Measurements from ENCODE around the gene AKR1C1. TPM values are rescaled to one million over a fixed set of nuclear protein-coding genes. Genes with fewer than 3 reads are reported as not detected.
"Not testable (repeated sequence)": the region's sequence is repeated elsewhere in the genome, so short reads cannot be mapped to it uniquely, and the experiment has no call there.

Gene AKR1C1
- total RNA-seq, 1 donor from 2014 or later = 1.3 TPM

DNA sequence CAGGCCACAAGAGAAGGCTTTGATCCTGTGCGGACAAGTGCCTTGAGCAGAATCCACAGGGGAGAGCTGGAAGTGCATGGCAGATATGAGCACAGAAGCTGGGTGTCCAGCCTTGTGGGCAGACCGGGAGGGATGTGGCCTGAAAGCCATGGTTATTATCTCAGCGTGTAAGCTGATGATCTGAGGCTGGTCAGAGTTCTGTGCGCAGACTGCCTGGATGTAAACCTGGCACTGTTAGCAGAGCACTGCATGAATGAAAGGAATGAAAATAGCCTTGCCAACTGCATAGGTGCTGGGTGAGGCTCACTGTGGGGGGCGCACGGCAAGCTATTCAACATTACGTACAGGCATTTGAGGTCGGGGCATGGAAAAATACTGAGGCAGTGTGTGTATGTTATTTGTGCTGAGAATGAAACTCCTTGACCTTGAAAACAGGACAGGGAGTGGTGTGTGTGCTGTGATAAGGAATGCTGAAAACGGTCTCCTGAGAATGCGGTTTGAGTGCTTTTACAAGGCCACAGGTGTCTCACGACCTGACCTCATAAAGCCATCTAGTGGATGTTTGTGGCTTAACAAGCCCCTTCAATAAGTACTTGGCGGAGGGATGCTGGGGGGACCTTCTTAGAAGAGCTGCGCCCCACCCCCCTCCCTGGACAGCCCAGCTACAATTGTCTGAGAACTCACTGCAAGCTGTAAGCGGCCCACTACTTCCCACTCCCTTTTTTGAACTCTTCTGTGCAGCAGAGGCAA lies 18.7 kb downstream of the AKR1C1 start:
- H3K27ac Mint-ChIP-seq = no peak overlapping the region
- H3K4me3 Mint-ChIP-seq (ENCODE audit: low read depth) = no peak overlapping the region
- H3K4me1 Mint-ChIP-seq (ENCODE audit: low read depth) = no peaks in the 10 kb centered on the region
- H3K27me3 Mint-ChIP-seq (ENCODE audit: low read depth) = no peaks in the 10 kb centered on the region
- no peaks in the 10 kb centered on the region for H3K36me3 Mint-ChIP-seq (ENCODE audit: low read depth)
- no peaks in the 10 kb centered on the region for H3K9me3 Mint-ChIP-seq
- DNase-seq (ENCODE audit: low spot score) = no peak
- intact Hi-C loops (cut with micrococcal nuclease) = loop anchor here (2.0 kb wide), 1 partner anchor 133 kb away; no protein-coding TSS in a partner anchor

DNA sequence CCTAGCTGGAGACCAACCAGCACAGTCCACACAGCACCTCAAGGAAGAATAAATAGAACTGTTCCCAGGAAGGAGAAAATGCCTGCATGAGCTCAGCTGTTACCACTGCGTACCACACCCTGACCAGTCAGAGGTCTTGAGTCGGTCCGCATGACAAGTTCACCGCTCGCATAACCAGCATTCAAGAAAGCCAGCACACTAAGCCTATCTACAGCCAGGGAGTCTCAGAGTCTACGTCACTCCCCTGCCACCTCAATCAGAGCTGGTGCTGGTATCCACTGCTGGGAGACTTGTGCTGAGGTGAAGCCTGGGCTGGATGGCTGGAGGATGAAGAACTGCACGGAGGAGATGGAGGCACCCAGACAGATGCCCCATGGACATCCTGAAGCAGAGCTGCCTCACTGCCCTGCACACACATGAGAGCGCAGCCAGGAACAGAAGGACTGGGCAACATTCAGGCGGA lies 19.6 kb downstream of the AKR1C1 start:
- H3K9me3 Mint-ChIP-seq = no peaks in the 10 kb centered on the region
- H3K4me1 Mint-ChIP-seq (ENCODE audit: low read depth) = no peaks in the 10 kb centered on the region
- DNase-seq (ENCODE audit: low spot score) = no peak
- no peak overlapping the region for H3K27ac Mint-ChIP-seq
- H3K36me3 Mint-ChIP-seq (ENCODE audit: low read depth) = no peaks in the 10 kb centered on the region
- H3K4me3 Mint-ChIP-seq (ENCODE audit: low read depth) = no peak overlapping the region
- H3K27me3 Mint-ChIP-seq (ENCODE audit: low read depth) = no peaks in the 10 kb centered on the region
- intact Hi-C loops (cut with micrococcal nuclease) = loop anchor here (2.0 kb wide), 1 partner anchor 134 kb away; no protein-coding TSS in a partner anchor

DNA sequence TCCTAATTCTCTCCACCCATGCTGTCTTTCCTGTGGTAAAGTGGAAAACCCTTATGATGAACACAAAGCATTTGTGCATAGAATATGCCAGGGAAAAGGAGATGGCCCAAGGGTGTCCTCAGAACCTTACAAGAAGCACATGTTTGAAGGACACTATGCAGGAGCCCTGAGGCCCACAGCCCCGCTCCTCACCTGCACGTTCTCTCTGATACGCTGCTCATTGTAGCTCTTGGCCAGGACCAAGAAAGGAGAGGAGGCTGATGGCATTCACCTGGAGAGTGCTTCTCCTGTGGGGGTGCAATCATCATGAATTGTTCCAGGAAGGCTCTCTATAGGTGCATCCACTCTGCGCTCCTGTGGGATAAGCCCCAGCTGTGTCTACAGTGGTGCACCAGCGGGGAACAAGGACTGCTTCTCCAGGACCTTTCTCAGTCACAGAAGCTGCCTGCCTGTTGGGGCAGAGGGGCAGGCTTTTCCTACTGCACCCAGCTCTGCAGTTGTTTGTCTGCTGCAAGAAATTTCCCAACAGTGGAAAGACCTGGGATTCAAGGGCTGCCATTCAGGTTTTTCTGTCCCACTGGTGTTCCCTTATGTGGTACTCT lies 20.5 kb downstream of the AKR1C1 start:
- Mint-ChIP-seq H3K27me3 (ENCODE audit: low read depth) (no peaks in the 10 kb centered on the region), H3K4me3 (ENCODE audit: low read depth) (no peak overlapping the region), H3K36me3 (ENCODE audit: low read depth) (no peaks in the 10 kb centered on the region), H3K27ac (no peak overlapping the region), H3K9me3 (no peaks in the 10 kb centered on the region), H3K4me1 (ENCODE audit: low read depth) (no peaks in the 10 kb centered on the region)
- intact Hi-C loops (cut with micrococcal nuclease) = loop anchor here (2.0 kb wide), 1 partner anchor 135 kb away; no protein-coding TSS in a partner anchor
- DNase-seq (ENCODE audit: low spot score) = no peak

DNA sequence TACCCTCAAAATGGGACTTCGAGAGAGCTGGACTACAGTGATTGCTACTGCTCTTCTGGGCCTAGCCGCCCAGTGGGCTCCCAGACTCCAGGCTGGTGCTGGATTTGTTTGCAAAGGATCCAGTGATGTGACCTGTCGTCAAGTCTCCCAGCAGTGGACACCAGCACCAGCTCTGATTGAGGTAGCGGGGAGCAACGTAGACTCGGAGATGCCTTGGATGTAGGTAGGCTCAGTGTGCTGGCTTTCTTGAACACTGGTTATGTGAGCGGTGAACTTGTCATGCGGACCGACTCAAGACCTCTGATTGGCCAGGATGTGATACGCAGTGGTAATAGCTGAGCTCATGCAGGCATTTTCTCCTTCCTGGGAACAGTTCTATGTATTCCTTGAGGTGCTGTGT lies 21.0 kb downstream of the AKR1C1 start:
- Mint-ChIP-seq H3K9me3 (no peaks in the 10 kb centered on the region), H3K27ac (no peak overlapping the region), H3K4me1 (ENCODE audit: low read depth) (no peaks in the 10 kb centered on the region), H3K4me3 (ENCODE audit: low read depth) (no peak overlapping the region), H3K27me3 (ENCODE audit: low read depth) (no peaks in the 10 kb centered on the region), H3K36me3 (ENCODE audit: low read depth) (no peaks in the 10 kb centered on the region)
- DNase-seq (ENCODE audit: low spot score) = no peak
- intact Hi-C loops (cut with micrococcal nuclease) = no loop called here

DNA sequence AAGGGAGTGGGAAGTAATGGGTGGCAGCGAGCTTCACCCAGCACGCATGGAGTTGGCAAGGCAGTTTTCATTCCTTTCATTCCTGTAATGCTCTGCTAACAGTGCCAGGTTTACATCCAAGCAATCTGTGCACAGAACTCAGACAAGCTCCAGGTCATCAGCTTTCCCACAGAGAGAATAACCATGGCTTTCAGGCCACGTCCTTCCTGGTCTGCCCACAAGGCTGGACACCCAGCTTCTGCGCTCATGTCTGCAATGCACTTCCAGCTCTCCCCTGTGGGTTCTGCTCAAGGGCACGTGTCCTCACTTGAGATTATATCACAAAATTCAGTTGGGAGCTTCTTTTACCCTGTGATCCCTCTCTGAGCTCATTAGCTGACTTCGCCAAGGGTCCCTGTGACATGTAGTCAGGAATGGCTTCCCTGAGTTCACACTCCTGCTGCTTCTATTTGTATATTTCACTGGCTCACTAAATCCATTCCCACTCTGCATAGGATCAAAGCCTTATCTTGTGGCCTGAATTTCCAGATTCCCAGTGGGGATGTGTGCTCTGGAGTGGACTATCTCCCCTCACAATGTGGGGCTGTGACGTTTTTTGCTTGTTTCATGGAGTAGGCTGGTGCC lies 21.9 kb downstream of the AKR1C1 start:
- no peaks in the 10 kb centered on the region for H3K27me3 Mint-ChIP-seq (ENCODE audit: low read depth)
- H3K36me3 Mint-ChIP-seq (ENCODE audit: low read depth) = no peaks in the 10 kb centered on the region
- no peaks in the 10 kb centered on the region for H3K9me3 Mint-ChIP-seq
- H3K4me1 Mint-ChIP-seq (ENCODE audit: low read depth) = no peaks in the 10 kb centered on the region
- DNase-seq (ENCODE audit: low spot score) = no peak
- intact Hi-C loops (cut with micrococcal nuclease) = no loop called here
- H3K4me3 Mint-ChIP-seq (ENCODE audit: low read depth) = no peak overlapping the region
- no peak overlapping the region for H3K27ac Mint-ChIP-seq

DNA sequence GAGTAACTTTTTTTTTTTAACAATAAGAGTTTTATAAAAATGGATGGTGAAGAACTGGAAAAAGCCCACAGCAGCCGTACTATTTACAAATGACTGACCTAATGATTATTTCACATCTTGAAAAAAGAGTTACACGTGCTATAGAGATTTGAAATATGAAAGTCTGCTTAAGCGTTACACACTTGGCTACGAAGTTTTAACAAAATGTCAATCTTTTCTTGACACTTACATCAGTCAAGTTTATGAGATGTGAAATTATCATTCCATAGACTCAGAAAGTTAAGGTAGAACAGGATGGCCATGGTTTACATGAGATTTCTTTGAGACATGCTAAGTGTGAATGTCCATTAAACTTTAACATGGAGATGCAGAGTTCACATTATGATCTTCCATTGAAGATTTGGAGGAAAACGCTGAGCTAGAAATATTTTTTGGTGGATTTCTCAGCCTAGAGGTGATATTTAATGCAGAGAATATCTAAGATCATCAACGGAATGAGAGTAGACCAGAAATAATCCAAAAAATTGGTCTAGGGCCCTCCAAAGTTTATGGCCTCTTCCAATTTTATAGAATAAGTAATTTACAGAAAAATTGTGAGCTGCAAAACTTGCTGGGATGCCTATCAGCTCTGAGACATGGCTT lies 24.9 kb downstream of the AKR1C1 start:
- H3K4me1 Mint-ChIP-seq (ENCODE audit: low read depth); H3K36me3 Mint-ChIP-seq (ENCODE audit: low read depth); intact Hi-C loops (cut with micrococcal nuclease); H3K9me3 Mint-ChIP-seq; H3K27me3 Mint-ChIP-seq (ENCODE audit: low read depth); DNase-seq (ENCODE audit: low spot score); H3K27ac Mint-ChIP-seq; H3K4me3 Mint-ChIP-seq (ENCODE audit: low read depth): not testable (repeated sequence)

DNA sequence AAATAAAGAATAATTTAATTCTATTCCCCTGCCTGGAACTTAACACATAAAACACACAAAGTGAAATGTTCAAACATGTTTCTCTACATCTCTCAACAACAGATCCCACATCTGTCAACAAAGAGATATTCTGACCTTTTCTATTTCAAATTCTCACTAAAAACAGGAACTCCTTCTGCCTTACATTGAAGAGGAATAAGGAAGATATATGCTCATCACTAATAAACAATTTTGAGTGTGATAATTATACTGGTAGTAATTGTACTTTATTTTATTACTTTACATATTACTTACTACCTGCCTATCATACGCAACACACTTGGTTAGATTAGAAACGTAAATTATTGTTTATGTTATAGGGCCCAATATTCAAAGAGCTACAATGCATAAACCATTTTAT lies 27.0 kb downstream of the AKR1C1 start:
- DNase-seq (ENCODE audit: low spot score) = no peak
- H3K4me3 Mint-ChIP-seq (ENCODE audit: low read depth) = no peak overlapping the region
- intact Hi-C loops (cut with micrococcal nuclease) = no loop called here
- no peaks in the 10 kb centered on the region for H3K27me3 Mint-ChIP-seq (ENCODE audit: low read depth)
- no peaks in the 10 kb centered on the region for H3K9me3 Mint-ChIP-seq
- no peaks in the 10 kb centered on the region for H3K36me3 Mint-ChIP-seq (ENCODE audit: low read depth)
- H3K27ac Mint-ChIP-seq = no peak overlapping the region
- H3K4me1 Mint-ChIP-seq (ENCODE audit: low read depth) = no peaks in the 10 kb centered on the region

DNA sequence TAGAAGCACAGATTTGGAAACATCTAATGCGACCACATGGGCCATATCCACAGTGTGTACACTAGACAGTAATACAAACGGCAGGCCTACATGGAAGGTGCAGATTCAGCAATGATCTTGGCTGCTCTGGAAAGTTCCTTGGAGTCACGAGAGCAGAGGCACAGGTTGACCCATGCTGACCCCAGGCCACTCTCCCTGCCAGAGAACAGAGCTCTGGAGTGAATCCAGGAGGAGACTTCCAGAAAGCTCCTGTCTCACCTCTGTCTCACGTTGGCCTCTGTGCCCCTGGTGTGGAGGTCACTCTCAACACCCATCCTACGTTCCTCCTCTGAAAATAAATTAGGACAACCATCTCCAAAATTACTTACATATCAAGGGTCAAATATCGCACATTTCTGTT lies 28.2 kb downstream of the AKR1C1 start:
- H3K27me3 Mint-ChIP-seq (ENCODE audit: low read depth); H3K4me1 Mint-ChIP-seq (ENCODE audit: low read depth); H3K9me3 Mint-ChIP-seq; H3K36me3 Mint-ChIP-seq (ENCODE audit: low read depth); DNase-seq (ENCODE audit: low spot score); H3K4me3 Mint-ChIP-seq (ENCODE audit: low read depth); intact Hi-C loops (cut with micrococcal nuclease); H3K27ac Mint-ChIP-seq: not testable (repeated sequence)

DNA sequence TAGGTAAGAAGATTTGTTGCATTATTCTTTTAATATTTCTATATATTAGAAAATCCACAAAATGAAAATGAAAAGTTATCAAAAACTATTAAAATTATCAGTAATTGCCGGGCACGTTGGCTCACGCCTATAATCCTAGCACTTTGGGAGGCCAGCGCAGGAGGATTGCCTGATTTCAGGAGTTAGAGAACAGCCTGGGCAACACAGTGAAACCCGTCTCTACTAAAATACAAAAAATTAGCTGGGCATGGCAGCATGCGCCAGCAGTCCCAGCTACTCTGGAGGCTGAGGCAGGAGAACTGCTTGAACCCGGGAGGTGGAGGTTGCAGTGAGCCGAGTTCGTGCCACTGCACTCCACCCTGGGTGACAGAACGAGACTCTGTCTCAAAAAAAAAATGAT lies 29.3 kb downstream of the AKR1C1 start:
- intact Hi-C loops (cut with micrococcal nuclease); H3K4me3 Mint-ChIP-seq (ENCODE audit: low read depth); H3K27me3 Mint-ChIP-seq (ENCODE audit: low read depth); DNase-seq (ENCODE audit: low spot score); H3K9me3 Mint-ChIP-seq; H3K4me1 Mint-ChIP-seq (ENCODE audit: low read depth); H3K27ac Mint-ChIP-seq; H3K36me3 Mint-ChIP-seq (ENCODE audit: low read depth): not testable (repeated sequence)

DNA sequence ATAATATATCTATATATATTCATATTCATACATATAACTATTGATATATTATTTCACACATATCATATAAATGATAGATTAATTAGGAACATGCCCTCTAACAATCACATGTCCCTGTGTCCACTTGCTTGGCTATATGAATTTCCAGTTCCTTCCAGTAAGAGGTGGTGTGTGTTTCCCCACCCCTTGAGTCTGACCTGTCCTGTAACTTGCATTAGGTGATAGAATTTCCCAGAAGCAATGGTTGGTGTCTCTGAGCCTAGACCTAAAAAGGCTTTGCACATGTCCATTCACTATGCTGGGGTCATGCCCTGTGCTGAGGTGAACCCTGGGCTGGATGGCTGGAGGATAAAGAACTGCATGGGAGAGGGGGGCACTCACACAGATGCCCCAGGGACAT lies 31.0 kb downstream of the AKR1C1 start:
- intact Hi-C loops (cut with micrococcal nuclease); H3K36me3 Mint-ChIP-seq (ENCODE audit: low read depth): not testable (repeated sequence)

DNA sequence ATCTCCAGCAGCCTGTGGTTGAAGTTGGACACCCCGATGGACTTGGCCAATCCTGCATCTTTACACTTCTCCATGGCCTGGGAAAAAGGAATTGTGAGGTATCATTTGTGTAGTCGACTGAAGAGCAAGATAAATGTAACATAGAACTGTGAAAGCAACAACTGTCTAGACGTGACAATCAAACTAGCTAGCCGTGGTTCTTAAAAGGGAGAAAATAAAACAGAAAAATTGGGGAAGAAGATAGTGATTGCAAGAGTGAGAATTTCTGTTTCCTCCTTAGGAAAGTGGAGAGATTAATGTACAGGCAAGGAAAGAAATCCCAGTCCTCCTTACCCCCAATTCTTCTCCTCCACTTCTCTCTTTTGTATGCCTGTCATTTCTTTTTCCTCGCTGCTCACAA lies 35.5 kb downstream of the AKR1C1 start:
- Mint-ChIP-seq H3K4me3 (ENCODE audit: low read depth) (no peak overlapping the region), H3K4me1 (ENCODE audit: low read depth) (no peaks in the 10 kb centered on the region), H3K36me3 (ENCODE audit: low read depth) (no peaks in the 10 kb centered on the region), H3K27me3 (ENCODE audit: low read depth) (no peaks in the 10 kb centered on the region), H3K27ac (no peak overlapping the region), H3K9me3 (no peaks in the 10 kb centered on the region)
- intact Hi-C loops (cut with micrococcal nuclease) = no loop called here
- no peak for DNase-seq (ENCODE audit: low spot score)

More for the DNA sequence above, 31.0 kb downstream of the AKR1C1 start:
- not testable (repeated sequence) for H3K4me3 Mint-ChIP-seq (ENCODE audit: low read depth); H3K27me3 Mint-ChIP-seq (ENCODE audit: low read depth); H3K9me3 Mint-ChIP-seq; H3K4me1 Mint-ChIP-seq (ENCODE audit: low read depth); H3K27ac Mint-ChIP-seq; DNase-seq (ENCODE audit: low spot score)

DNA sequence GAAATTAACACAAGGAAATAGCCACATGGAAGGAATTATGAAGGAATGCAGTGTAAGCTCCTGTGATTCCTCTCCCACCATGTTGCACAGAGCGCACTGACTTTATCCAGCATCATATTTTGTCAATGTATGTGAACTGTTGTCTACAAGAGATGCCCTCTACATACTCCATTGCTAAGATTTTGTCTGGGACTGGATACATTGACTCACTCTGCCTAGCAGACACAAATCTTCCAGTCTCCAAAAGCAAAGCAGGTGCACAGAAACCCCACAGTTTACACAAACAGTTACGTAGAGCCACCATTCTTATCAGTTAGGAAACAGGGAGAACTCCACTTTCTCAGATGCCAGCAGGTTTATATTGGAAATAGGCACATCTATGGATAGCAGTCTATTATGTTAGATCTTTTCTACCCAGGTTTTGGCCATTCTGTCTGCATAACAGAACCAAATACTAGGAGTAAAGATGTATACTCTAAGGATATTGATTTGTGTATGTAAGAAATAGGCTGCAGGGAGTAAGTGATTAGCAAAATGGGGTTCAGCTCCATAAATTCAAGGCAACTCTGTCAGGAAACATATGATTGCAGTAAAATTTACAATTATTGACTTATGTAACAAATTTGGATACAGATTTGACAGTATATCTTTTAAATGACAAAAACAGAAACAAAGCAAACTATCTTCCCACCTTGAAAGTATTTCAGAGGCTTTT lies 39.0 kb downstream of the AKR1C1 start:
- Mint-ChIP-seq H3K27me3 (ENCODE audit: low read depth) (no peaks in the 10 kb centered on the region), H3K36me3 (ENCODE audit: low read depth) (no peaks in the 10 kb centered on the region), H3K27ac (no peak overlapping the region), H3K9me3 (no peaks in the 10 kb centered on the region), H3K4me1 (ENCODE audit: low read depth) (no peaks in the 10 kb centered on the region), H3K4me3 (ENCODE audit: low read depth) (no peak overlapping the region)
- DNase-seq (ENCODE audit: low spot score) = no peak
- intact Hi-C loops (cut with micrococcal nuclease) = no loop called here

Measured in activated T-helper 2 cell treated with anti-CD3 and anti-CD28 coated beads, Interferon-gamma antibody, Interleukin-2, Interleukin-4, amounts not matched to agents 10 μg/mL and 5 μg/mL and 100 μg/mL, durations not matched to agents 14 hours and 24 hours and 36 hours (primary cell).